22Rv1 (cell line): ENCODE data around the gene ARID4A.

Source experiments
- CTCF ChIP-seq: fragments of 450-650 bp; IDR thresholded peaks from 2 replicates; pipeline ENCODE4 v1.5.1; 2017; ENCODE audit warnings: mild to moderate bottlenecking
- ZFX ChIP-seq: fragments of 450-650 bp; IDR thresholded peaks from 2 replicates; pipeline ENCODE4 v1.6.1; 2017; ENCODE audit warnings: antibody characterized with exemption, borderline replicate concordance

DNA sequence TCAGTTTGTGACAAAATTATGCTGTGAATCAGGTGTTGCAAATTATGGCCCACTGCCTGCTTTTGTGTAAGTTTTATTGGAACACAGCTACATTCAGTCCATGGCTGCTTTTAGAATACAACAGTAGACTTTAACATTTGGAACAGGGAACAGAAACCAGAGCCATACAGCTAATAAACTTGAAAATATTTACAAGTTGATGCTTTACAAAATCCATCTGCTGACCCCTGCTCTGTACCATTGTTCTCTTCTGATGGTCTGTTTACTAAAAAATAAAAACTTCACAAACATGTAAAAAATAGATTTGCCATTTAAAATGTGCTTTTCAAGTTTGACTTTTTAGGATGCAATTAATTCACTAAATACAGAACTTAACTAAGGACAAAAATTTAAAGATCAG is 33.0 kb upstream of the ARID4A start:
- TF ChIP-seq CTCF (no peak), ZFX (no peak)
